SHP77 treated with DMSO at 0.1 percent for 48 hours (cell line): ENCODE results near the gene HPCAL1.

Experiments used
- DNase-seq: peaks from one replicate; lab custom pipeline; 2025; lab: John Stamatoyannopoulos, UW

Gene HPCAL1

GRCh38 chr2:10303694-10304378 lies 1.1 kb downstream of the HPCAL1 start:
- no peak for DNase-seq

GRCh38 chr2:10304458-10305253 lies 2.0 kb downstream of the HPCAL1 start:
- no peak for DNase-seq

DNA sequence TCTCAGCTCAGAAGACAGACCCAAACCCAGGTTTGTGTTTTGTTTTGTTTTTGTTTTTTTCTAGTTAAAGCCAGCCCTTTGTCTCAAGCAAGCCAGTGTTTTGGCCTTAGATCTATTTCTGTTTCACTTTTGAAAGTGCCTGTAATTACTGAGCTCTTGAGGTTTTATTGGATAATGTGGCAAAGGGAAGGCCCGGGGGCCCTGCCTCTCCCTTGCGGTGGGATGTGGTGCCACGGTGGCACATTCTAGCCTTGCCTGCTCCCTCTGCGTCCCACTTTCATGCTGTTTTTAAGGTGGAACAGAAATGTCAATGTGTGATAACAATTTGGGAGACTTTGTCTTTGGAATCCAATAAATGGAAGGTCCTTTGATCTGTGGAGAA lies 2.5 kb downstream of the HPCAL1 start:
- no peak for DNase-seq

- peak; percentile 14 for DNase-seq
Observed at GRCh38 chr2:10305715-10306114, 3.0 kb downstream of the HPCAL1 start.

- no peak for DNase-seq
Observed at GRCh38 chr2:10306901-10307463, 4.3 kb downstream of the HPCAL1 start.

- no peak for DNase-seq
Observed at GRCh38 chr2:10307561-10308156, 5.0 kb downstream of the HPCAL1 start.

- DNase-seq: no peak
Observed at GRCh38 chr2:10308866-10309265, 6.2 kb downstream of the HPCAL1 start.

- DNase-seq: no peak
Observed at GRCh38 chr2:10309286-10309685, 6.6 kb downstream of the HPCAL1 start.

DNA sequence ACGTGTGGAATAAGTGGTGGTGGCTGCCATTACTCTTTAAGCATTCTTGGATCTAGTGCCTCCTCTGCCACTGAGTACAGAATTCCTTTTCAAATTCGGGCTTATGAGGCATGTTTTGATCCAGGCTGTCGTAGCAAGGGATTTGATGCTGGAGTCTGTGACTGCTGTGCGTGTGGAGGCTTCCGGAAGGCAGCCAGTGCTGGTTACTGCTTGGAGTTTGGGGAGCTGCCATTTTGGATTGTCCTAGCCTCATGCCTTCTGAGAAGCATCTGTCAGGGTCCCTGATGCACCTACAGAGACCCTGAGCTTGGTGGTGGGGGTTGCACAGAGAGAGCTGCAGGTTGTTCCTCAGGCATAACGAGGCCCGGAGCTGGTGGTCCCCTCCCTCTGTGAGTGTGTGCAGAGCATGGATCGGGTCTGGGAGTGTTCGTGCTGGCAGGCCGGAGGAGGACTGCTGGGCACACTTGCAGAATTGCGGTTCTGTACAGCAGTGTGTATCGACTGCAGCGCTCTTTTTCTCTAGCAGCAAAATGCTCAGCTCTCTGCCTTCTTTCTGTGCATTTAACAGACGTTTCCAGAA lies 7.7 kb downstream of the HPCAL1 start:
- DNase-seq: no peak

DNA sequence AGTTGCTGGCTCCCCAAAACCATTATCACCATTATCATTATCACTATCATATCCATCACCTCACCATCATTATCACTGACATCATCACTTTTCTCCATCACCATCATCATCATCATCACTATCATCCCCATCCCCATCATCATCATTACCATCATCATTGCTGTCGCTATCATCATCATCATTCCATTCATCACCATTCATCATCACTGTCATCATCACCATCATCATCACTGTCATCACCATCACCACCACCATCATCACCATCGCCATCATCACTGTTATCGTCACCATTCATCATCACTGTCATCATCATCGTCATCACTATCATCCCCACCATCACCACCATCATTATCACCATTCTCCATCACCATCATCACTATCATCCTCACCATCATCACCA lies 9.0 kb downstream of the HPCAL1 start:
- no peak for DNase-seq

- DNase-seq: no peak
Observed at GRCh38 chr2:10312437-10312957, 9.8 kb downstream of the HPCAL1 start.

DNA sequence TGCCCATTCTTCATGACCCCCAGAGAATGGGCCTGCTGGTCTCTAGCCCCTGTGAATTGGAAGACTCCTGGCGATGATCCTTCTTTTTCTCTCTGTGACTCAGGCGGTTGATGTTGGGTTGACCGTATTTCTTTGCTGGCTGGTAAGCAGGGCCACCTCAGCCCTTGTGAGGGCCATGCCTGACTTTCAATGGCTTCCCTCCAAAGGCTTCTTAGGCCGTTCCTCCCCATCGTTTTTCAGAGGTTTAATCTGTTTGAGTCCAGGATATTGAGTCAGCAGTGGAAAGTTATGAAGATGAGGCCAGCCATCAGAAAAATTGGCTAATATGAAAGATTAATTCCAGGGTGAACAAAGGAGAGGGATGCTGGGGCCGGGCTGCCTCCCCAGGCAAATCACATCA lies 13.6 kb downstream of the HPCAL1 start:
- no peak for DNase-seq

DNA sequence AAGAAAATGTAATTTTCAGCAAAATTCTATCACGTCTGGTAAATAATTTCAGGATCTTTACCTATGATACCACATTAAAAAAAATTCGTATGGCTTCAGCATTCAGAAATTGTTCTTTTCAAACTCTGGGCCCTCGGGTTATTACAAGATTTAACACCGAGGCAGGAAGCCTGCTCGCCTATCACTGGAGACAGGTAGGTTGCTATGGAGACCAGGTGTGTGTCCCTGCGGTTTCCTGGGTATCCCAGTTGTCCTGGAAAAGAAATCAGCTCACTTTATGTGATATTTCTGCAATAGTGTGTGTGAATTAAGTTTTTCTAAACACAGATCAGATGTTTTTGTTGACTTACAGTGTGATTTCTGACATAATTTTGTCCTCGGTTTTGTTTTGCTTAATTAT lies 14.2 kb downstream of the HPCAL1 start:
- no peak for DNase-seq

DNA sequence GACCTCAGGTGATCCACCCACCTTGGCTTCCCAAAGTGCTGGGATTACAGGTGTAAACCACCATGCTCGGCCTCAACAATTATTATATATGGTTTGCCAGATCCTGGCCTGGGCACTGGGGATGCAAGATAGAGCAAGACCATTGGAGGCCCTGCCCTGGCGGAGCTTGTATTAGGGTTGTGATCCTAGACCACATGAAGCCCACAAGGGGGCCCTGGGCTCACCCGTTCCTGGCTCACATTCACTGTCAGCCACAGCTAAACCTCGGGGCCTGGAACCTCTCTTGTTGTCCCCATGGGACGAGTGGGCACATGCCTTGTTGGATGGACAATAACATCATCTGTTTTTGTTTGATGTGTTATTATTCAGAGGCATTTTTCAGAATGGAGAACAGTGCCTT lies 14.9 kb downstream of the HPCAL1 start:
- no peak for DNase-seq

- DNase-seq: no peak
Observed at GRCh38 chr2:10318345-10318744, 15.6 kb downstream of the HPCAL1 start.

DNA sequence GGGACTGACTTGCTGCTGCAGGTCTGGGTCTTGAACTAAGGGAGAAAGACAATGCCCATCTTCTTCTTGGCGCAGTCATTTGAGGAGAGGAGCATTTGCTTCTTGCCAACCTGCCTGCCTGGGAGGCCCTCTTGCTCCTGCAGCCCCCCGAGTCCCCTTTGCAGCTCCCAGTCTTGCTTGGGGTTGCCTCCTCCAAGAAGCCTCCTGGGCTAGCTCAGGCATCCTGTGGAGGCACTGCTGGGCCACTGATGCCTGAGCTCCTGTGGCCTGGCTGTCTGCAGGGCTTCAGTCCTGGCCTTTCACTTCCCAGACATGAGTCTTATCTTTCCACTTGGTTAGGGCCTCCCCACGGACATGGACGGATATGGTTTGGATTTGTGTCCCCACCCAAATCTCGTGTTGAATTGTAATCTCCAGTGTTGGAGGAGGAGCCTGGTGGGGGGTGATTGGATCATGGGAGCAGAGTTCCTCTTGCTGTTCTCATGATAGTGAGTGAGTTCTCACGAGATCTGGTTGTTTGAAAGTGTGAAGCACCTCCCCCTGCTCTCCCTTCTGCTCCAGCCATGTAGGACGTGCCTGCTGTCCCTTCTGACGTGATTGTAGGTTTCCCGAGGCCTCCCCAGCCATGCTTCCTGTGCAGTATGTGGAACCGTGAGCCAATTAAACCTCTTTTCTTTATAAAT lies 17.3 kb downstream of the HPCAL1 start:
- DNase-seq: no peak

DNA sequence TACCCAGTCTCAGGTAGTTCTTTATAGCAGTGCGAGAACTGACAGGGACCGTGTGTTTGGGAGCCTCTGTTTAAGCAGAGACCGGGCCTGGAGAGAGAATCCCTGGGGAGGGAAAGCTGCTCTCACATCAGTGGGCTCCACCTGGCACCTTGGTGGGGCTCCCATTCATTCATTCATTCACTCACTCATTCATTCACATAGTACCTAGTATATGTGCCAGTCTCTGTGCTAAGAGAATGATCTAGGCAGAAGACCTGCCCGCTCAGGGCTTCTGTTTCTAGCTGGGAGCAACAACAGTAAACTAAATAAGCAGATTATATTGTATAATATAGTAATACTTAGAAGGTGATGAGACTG lies 17.8 kb downstream of the HPCAL1 start:
- DNase-seq: no peak

GRCh38 chr2:10320933-10321332 lies 18.2 kb downstream of the HPCAL1 start:
- no peak for DNase-seq

DNA sequence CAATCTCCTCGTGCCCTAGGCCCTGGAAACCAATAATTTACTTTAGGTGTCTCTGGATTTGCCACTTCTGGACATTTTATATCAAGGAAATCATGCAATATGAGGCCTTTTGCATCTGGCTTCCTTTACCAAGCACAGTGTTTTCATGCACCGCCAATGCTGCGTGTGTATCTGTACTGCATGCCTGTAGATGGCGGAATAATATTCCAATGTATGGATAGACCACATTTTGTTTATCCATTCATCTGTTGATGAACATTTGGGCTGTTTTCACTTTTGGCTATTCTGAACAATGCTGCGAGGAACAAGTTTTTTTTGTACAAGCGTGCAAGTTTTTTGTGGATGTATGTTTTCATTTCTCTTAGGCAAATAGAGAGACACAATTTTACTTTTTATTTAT lies 18.9 kb downstream of the HPCAL1 start:
- no peak for DNase-seq

DNA sequence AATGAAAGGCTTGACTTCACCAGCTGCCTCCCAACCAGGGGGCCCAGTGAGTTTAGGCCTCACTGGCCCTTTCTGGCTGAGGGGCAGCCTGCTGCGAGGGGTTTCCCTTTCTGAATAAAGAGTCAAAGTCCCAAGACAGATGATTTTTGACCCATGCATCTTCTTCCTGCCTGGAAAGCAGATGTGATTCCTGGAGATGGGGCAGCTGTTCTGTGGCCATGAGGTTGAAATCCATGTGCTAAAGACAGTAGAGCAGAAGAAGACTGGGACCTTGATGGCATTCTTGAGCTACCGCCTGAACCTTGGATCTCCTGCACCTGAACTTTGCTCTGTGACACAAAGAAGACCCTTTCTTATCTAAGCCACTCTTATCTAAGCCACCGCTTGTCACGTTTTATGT lies 19.8 kb downstream of the HPCAL1 start:
- DNase-seq: no peak

- DNase-seq: no peak
Observed at GRCh38 chr2:10322973-10323372, 20.3 kb downstream of the HPCAL1 start.

GRCh38 chr2:10323535-10323934 lies 20.8 kb downstream of the HPCAL1 start:
- no peak for DNase-seq
